Naive thymus-derived CD4-positive, alpha-beta T cell (primary cell): Measurements from ENCODE around the gene CRYM. TPM values are rescaled to one million over a fixed set of nuclear protein-coding genes. Genes with fewer than 3 reads are reported as not detected.

Experiments used
- ATAC-seq: fragments of 150-1000 bp; cut with Tn5 transposase; 2 replicates; pipeline ENCODE4 v1.10.0; 2021; ENCODE audit warnings: mild to moderate bottlenecking, moderate library complexity
- CTCF ChIA-PET: fragments of 350-600 bp; sonication (Branson Sonifier 250); formaldehyde crosslinking; loops from one replicate; lab custom pipeline; 2021; ENCODE audit warnings: antibody characterized with exemption; lab: Charles Lee
- POLR2A ChIA-PET: fragments of 350-600 bp; sonication (Branson Sonifier 250); formaldehyde crosslinking; loops from one replicate; lab custom pipeline; 2021; ENCODE audit warnings: antibody characterized with exemption, inconsistent platforms; lab: Charles Lee
- DNase-seq, 9 donors: peaks; one replicate each; pipeline versions ENCODE4 v3.0.0 to v3.0.0-alpha.2; 2020 to 2022; ENCODE audit warnings: mixed read lengths in 1 of 9
- H3K27ac ChIP-seq: one replicate; pipeline ENCODE4 v1.7.0; 2013; ENCODE audit warnings: mild to moderate bottlenecking, low read depth, low read length, moderate library complexity
- H3K27me3 ChIP-seq, 2 donors: one replicate each; pipeline ENCODE4 v1.7.0; 2013; ENCODE audit warnings: low read length in 2 of 2, mild to moderate bottlenecking in 2 of 2, moderate library complexity in 2 of 2; ENCODE audit not compliant: control insufficient read depth in 2 of 2, insufficient read depth in 2 of 2
- H3K36me3 ChIP-seq, 3 experiments: 1 replicate in 2 of 3; 2 replicates in 1 of 3; pipeline ENCODE4 v1.7.0; 2013; ENCODE audit warnings: low read length in 3 of 3, mild to moderate bottlenecking in 3 of 3, moderate library complexity in 1 of 3; ENCODE audit not compliant: insufficient read depth in 3 of 3, control insufficient read depth in 2 of 3
- H3K4me1 ChIP-seq, 2 donors: one replicate each; pipeline ENCODE4 v1.7.0; 2013; ENCODE audit warnings: low read length in 2 of 2, mild to moderate bottlenecking in 2 of 2, moderate library complexity in 1 of 2; ENCODE audit not compliant: control insufficient read depth in 2 of 2, insufficient read depth in 2 of 2
- H3K4me3 ChIP-seq: 2 replicates; pipeline ENCODE4 v1.7.0; 2013; ENCODE audit warnings: mild to moderate bottlenecking, low read length
- H3K9me3 ChIP-seq, 3 experiments: 1 replicate in 2 of 3; 2 replicates in 1 of 3; pipeline ENCODE4 v1.7.0; 2013; ENCODE audit warnings: low read length in 3 of 3; ENCODE audit not compliant: control insufficient read depth in 2 of 3
- H3K27ac Mint-ChIP-seq, 9 donors: one replicate each; pipeline ENCODE4 v1.8.0; 2020 to 2022; ENCODE audit warnings: mixed read lengths in 9 of 9, mild to moderate bottlenecking in 8 of 9, moderate library complexity in 5 of 9, inconsistent platforms in 2 of 9
- H3K27me3 Mint-ChIP-seq, 5 donors: one replicate each; pipeline ENCODE4 v1.8.0; 2021 to 2022; ENCODE audit warnings: mixed read lengths in 5 of 5, mild to moderate bottlenecking in 1 of 5
- H3K36me3 Mint-ChIP-seq, 5 donors: one replicate each; pipeline ENCODE4 v1.8.0; 2020 to 2022; ENCODE audit warnings: mixed read lengths in 5 of 5, mild to moderate bottlenecking in 3 of 5, inconsistent platforms in 1 of 5
- H3K4me1 Mint-ChIP-seq, 7 donors: one replicate each; pipeline ENCODE4 v1.8.0; 2020 to 2022; ENCODE audit warnings: mixed read lengths in 7 of 7, mild to moderate bottlenecking in 3 of 7, inconsistent platforms in 1 of 7
- H3K4me3 Mint-ChIP-seq, 10 donors: one replicate each; pipeline ENCODE4 v1.8.0; 2020 to 2022; ENCODE audit warnings: mild to moderate bottlenecking in 10 of 10, mixed read lengths in 10 of 10, moderate library complexity in 6 of 10, inconsistent platforms in 2 of 10
- H3K9me3 Mint-ChIP-seq, 11 donors: one replicate each; pipeline ENCODE4 v1.8.0; 2020 to 2022; ENCODE audit warnings: mixed read lengths in 11 of 11, mild to moderate bottlenecking in 4 of 11, inconsistent platforms in 1 of 11, moderate library complexity in 1 of 11
- intact Hi-C, 2 donors: fragments of 100-400 bp; cut with micrococcal nuclease; formaldehyde crosslinking; loops; one replicate each; pipeline ENCODE4 v1.15.1; 2023
- polyA plus RNA-seq, 2 donors: library from polyadenylated mRNA; unstranded; fragments of 300-500 nt; fragmentation: Illumina TruSeq; gene quantifications; one replicate each; pipeline ENCODE4 v1.2.3, GENCODE V29; 2021
- total RNA-seq, 6 experiments: library from RNA in 5 of 6; stranded (reverse) in 5 of 6; gene quantifications; 1 replicate in 5 of 6; 2 replicates in 1 of 6; pipeline ENCODE4 v1.2.3 and lab custom pipeline; 2021 to 2026

Gene CRYM
- total and polyA plus RNA-seq, 7 experiments from 2014 or later = 0.44 TPM; not detected in 6

- no peak for DNase-seq
- Mint-ChIP-seq H3K36me3 (no peaks in the 10 kb centered on the region), H3K27me3 (peaks cover 28 to 49% (median 35%) of the 10 kb centered on the region in 5 donors), H3K4me1 (no peaks in the 10 kb centered on the region), H3K9me3 (peaks cover 0 to 1% (median 0%) of the 10 kb centered on the region in 11 donors), H3K27ac (no peak overlapping the region), H3K4me3 (no peak overlapping the region)
- Histone ChIP-seq H3K27ac (no peak overlapping the region), H3K36me3 (no peaks in the 10 kb centered on the region), H3K9me3 (no peaks in the 10 kb centered on the region), H3K4me3 (no peak overlapping the region), H3K4me1 (no peaks in the 10 kb centered on the region), H3K27me3 (no peaks in the 10 kb centered on the region)
- ChIA-PET CTCF (no interaction called here), POLR2A (no interaction called here)
- no peak for ATAC-seq
- intact Hi-C loops = no loop called here
These were observed 42.9 kb downstream of the CRYM start for GRCh38 chr16:21235199-21235585.

GRCh38 chr16:21233521-21234150 is 44.5 kb downstream of the CRYM start, which contains the start of gene ANKS4B:
Gene ANKS4B (plus strand): TSS chr16:21233699. CDS start chr16:21233738, 39 bp downstream.
- Histone ChIP-seq H3K27me3 (no peaks in the 10 kb centered on the region), H3K27ac (no peak within 1 kb of the TSS), H3K4me3 (no peak within 1 kb of the TSS), H3K36me3 (no peaks in the 10 kb centered on the region), H3K9me3 (no peaks in the 10 kb centered on the region), H3K4me1 (no peaks in the 10 kb centered on the region)
- ATAC-seq (no peak), DNase-seq (no peak)
- Mint-ChIP-seq H3K36me3 (no peaks in the 10 kb centered on the region), H3K27me3 (peaks cover 31 to 56% (median 40%) of the 10 kb centered on the region in 5 donors), H3K27ac (no peak within 1 kb of the TSS), H3K4me3 (no peak within 1 kb of the TSS), H3K4me1 (no peaks in the 10 kb centered on the region), H3K9me3 (peaks cover 0 to 1% (median 0%) of the 10 kb centered on the region in 11 donors)
- ChIA-PET POLR2A (no interaction called here), CTCF (no interaction called here)
- intact Hi-C loops = no loop called here

GRCh38 chr16:21233045-21233520 is 45.0 kb downstream of the CRYM start:
- Histone ChIP-seq H3K9me3 (no peaks in the 10 kb centered on the region), H3K27ac (no peak overlapping the region), H3K4me1 (no peaks in the 10 kb centered on the region), H3K4me3 (no peak overlapping the region), H3K36me3 (no peaks in the 10 kb centered on the region), H3K27me3 (no peaks in the 10 kb centered on the region)
- peaks cover 0 to 1% (median 0%) of the 10 kb centered on the region in 11 donors for H3K9me3 Mint-ChIP-seq
- ATAC-seq (no peak), DNase-seq (no peak)
- H3K4me3 Mint-ChIP-seq = no peak overlapping the region
- H3K4me1 Mint-ChIP-seq = no peaks in the 10 kb centered on the region
- peaks cover 37 to 61% (median 45%) of the 10 kb centered on the region in 5 donors for H3K27me3 Mint-ChIP-seq
- ChIA-PET POLR2A (no interaction called here), CTCF (no interaction called here)
- H3K27ac Mint-ChIP-seq = no peak overlapping the region
- intact Hi-C loops = no loop called here
- no peaks in the 10 kb centered on the region for H3K36me3 Mint-ChIP-seq

GRCh38 chr16:21228361-21228872 is 49.7 kb downstream of the CRYM start:
- H3K4me1 ChIP-seq = no peaks in the 10 kb centered on the region
- H3K9me3 Mint-ChIP-seq = no peaks in the 10 kb centered on the region
- H3K4me1 Mint-ChIP-seq = peaks cover 0 to 5% (median 0%) of the 10 kb centered on the region in 7 donors
- peaks cover 30 to 53% (median 47%) of the 10 kb centered on the region in 5 donors for H3K27me3 Mint-ChIP-seq
- no peaks in the 10 kb centered on the region for H3K36me3 ChIP-seq
- H3K27ac Mint-ChIP-seq = no peak overlapping the region
- H3K27ac ChIP-seq = no peak overlapping the region
- H3K36me3 Mint-ChIP-seq = no peaks in the 10 kb centered on the region
- H3K9me3 ChIP-seq = no peaks in the 10 kb centered on the region
- ATAC-seq = no peak
- ChIA-PET POLR2A (no interaction called here), CTCF (no interaction called here)
- H3K4me3 ChIP-seq = no peak overlapping the region
- no peak overlapping the region for H3K4me3 Mint-ChIP-seq
- no peaks in the 10 kb centered on the region for H3K27me3 ChIP-seq
- DNase-seq = no peak
- intact Hi-C loops = no loop called here

- Histone ChIP-seq H3K9me3 (no peaks in the 10 kb centered on the region), H3K4me3 (no peak overlapping the region), H3K27me3 (no peaks in the 10 kb centered on the region), H3K27ac (no peak overlapping the region), H3K36me3 (no peaks in the 10 kb centered on the region), H3K4me1 (no peaks in the 10 kb centered on the region)
- DNase-seq (no peak), ATAC-seq (no peak)
- H3K36me3 Mint-ChIP-seq = no peaks in the 10 kb centered on the region
- H3K27ac Mint-ChIP-seq = no peak overlapping the region
- no peak overlapping the region for H3K4me3 Mint-ChIP-seq
- no peaks in the 10 kb centered on the region for H3K9me3 Mint-ChIP-seq
- intact Hi-C loops = no loop called here
- CTCF ChIA-PET = no interaction called here
- H3K4me1 Mint-ChIP-seq = peaks cover 0 to 5% (median 0%) of the 10 kb centered on the region in 7 donors
- H3K27me3 Mint-ChIP-seq = peaks cover 31 to 53% (median 49%) of the 10 kb centered on the region in 5 donors
- POLR2A ChIA-PET = no interaction called here
These were observed 50.2 kb downstream of the CRYM start for GRCh38 chr16:21227866-21228265.

GRCh38 chr16:21226749-21227148 is 51.3 kb downstream of the CRYM start:
- Mint-ChIP-seq H3K4me1 (peaks cover 0 to 5% (median 0%) of the 10 kb centered on the region in 7 donors), H3K4me3 (no peak overlapping the region), H3K9me3 (no peaks in the 10 kb centered on the region), H3K27me3 (peaks cover 33 to 56% (median 43%) of the 10 kb centered on the region in 5 donors), H3K36me3 (no peaks in the 10 kb centered on the region), H3K27ac (no peak overlapping the region)
- DNase-seq = no peak
- Histone ChIP-seq H3K9me3 (no peaks in the 10 kb centered on the region), H3K4me3 (no peak overlapping the region), H3K36me3 (no peaks in the 10 kb centered on the region), H3K27ac (no peak overlapping the region), H3K27me3 (no peaks in the 10 kb centered on the region), H3K4me1 (no peaks in the 10 kb centered on the region)
- CTCF ChIA-PET = no interaction called here
- POLR2A ChIA-PET = no interaction called here
- no peak for ATAC-seq
- intact Hi-C loops = no loop called here

GRCh38 chr16:21224800-21225199 is 53.3 kb downstream of the CRYM start:
- no peak overlapping the region for H3K27ac Mint-ChIP-seq
- H3K9me3 ChIP-seq = no peaks in the 10 kb centered on the region
- intact Hi-C loops = no loop called here
- no peak for ATAC-seq
- POLR2A ChIA-PET = no interaction called here
- CTCF ChIA-PET = no interaction called here
- no peak overlapping the region for H3K4me3 Mint-ChIP-seq
- H3K4me3 ChIP-seq = no peak overlapping the region
- no peak overlapping the region for H3K27ac ChIP-seq
- H3K27me3 ChIP-seq = no peaks in the 10 kb centered on the region
- peaks cover 33 to 51% (median 41%) of the 10 kb centered on the region in 5 donors for H3K27me3 Mint-ChIP-seq
- no peaks in the 10 kb centered on the region for H3K36me3 Mint-ChIP-seq
- no peak for DNase-seq
- no peaks in the 10 kb centered on the region for H3K36me3 ChIP-seq
- H3K4me1 ChIP-seq = no peaks in the 10 kb centered on the region
- peaks cover 0 to 5% (median 0%) of the 10 kb centered on the region in 7 donors for H3K4me1 Mint-ChIP-seq
- no peaks in the 10 kb centered on the region for H3K9me3 Mint-ChIP-seq
